Ovary (tissue), 9 donors: ENCODE measurements around the gene POLN. TPM values are rescaled to one million over a fixed set of nuclear protein-coding genes. Genes with fewer than 3 reads are reported as not detected.
"Not testable (repeated sequence)": the region's sequence is repeated elsewhere in the genome, so short reads cannot be mapped to it uniquely, and the experiment has no call there.

Experiments
- DNase-seq, 5 donors: peaks; one replicate each; pipeline ENCODE4 v3.0.0-alpha.2; 2019 to 2020
- H3K27ac ChIP-seq, 2 donors: fragments of 200-600 bp; one replicate each; pipeline versions ENCODE4 v1.5.1 to v1.8.0; 2019 to 2022
- H3K27me3 ChIP-seq: fragments of 200-600 bp; one replicate; pipeline ENCODE4 v1.8.0; 2022
- H3K36me3 ChIP-seq: fragments of 200-600 bp; sonication (generic); one replicate; pipeline ENCODE4 v1.5.1; 2019
- H3K4me1 ChIP-seq: one replicate; pipeline ENCODE4 v1.8.1; 2013; ENCODE audit warnings: mild to moderate bottlenecking, moderate library complexity; ENCODE audit not compliant: insufficient read depth
- H3K4me3 ChIP-seq: fragments of 200-600 bp; sonication (generic); one replicate; pipeline ENCODE4 v1.5.1; 2017
- H3K9me3 ChIP-seq, 2 donors: fragments of 200-600 bp in 1 of 2; sonication (generic) in 1 of 2; one replicate each; pipeline versions ENCODE4 v1.5.1 to v1.8.1; 2013 to 2019; ENCODE audit warnings: mild to moderate bottlenecking in 1 of 2, moderate library complexity in 1 of 2
- EP300 ChIP-seq: sonication (generic); formaldehyde crosslinking; IDR thresholded peaks from one replicate; pipeline ENCODE4 v1.6.1; 2017; ENCODE audit warnings: antibody characterized with exemption
- POLR2A ChIP-seq: fragments of 450-650 bp; IDR thresholded peaks from one replicate; pipeline ENCODE4 v1.6.1; 2017; ENCODE audit warnings: antibody characterized with exemption, mild to moderate bottlenecking, moderate library complexity
- WGBS, 3 donors: extraction: QIAGEN DNeasy Blood & Tissue Kit in 1 of 3; methylation state at CpG; one replicate each; pipeline versions ENCODE4 v1.1.5 to v1.1.7; 2013 to 2017; 5-methylcytosine and 5-hydroxymethylcytosine counted together
- intact Hi-C, 4 donors: fragments of 100-400 bp; cut with DNase I; formaldehyde crosslinking; loops; one replicate each; pipeline versions ENCODE4 v1.11.0 to v1.15.1; 2022 to 2023
- polyA plus RNA-seq, 2 donors: library from polyadenylated mRNA; stranded (reverse); fragments of 200-250 nt in 1 of 2; fragments of 350-450 nt in 1 of 2; fragmentation: Illumina TruSeq in 1 of 2; extraction: RNeasy Lipid Tissue Mini Kit (QIAGEN cat#74804) in 1 of 2; gene quantifications; one replicate each; pipeline ENCODE4 v1.2.3, GENCODE V29; 2013 to 2014
- total RNA-seq, 7 donors: library from RNA; depleted of rRNA in 2 of 7; stranded (reverse); fragments of >200 nt in 2 of 7; fragmentation: NEBNext Ultra II Directional in 3 of 7; extraction: Animal tissue kit (Norgen Biotek cat#: 25700) in 3 of 7; gene quantifications; one replicate each; pipeline versions ENCODE4 v1.1.0 to v1.2.4, GENCODE V29; 2016 to 2023
- TF ChIP-seq, protein P1 (sequence below), 3 donors: fragments of 450-650 bp in 2 of 3; fragments of 200-600 bp in 1 of 3; IDR thresholded peaks; one replicate each; pipeline versions ENCODE4 v1.5.1 to v1.8.0; 2016 to 2022; ENCODE audit warnings: antibody characterized with exemption in 3 of 3, mild to moderate bottlenecking in 1 of 3
- donor health status: DM: no; HTN: no; CAD: no; lungs with moderate emphysema.
- donor health status: DM: no; HTN: no; CAD: no.
- donor health status: Bipolar disorder and iron deficiency.
- donor health status: DM: yes; HTN: yes; CAD: no.
- donor health status: DM: no; HTN: no; CAD: no.
- donor health status: DM: yes; HTN: yes; CAD: no.

Gene POLN
- total and polyA plus RNA-seq, 9 donors = 0.95 to 11.4 (median 3.1) TPM

DNA sequence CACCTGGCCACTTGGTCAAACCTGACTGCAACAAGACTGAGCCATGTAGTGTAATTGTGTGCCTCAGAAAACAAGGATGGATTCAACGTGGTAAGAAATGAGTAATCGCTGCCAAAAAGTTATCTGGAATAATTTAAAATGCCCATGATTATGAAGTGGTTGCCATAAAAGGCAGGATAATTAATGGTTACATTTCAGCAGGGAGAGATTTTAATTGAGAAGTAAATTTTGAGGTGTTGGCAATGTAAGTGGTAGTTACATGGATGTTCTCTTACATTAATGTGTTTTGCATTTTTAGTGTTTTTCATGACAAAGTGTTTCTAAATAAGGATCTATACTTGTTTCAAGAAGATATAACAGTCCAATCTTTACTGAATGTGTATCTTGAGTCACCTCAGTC lies 15.7 kb downstream of the POLN start:
- Histone ChIP-seq H3K27ac (no peak overlapping the region), H3K9me3 (no peaks in the 10 kb centered on the region), H3K36me3 (peaks cover 2% of the 10 kb centered on the region), H3K4me3 (no peak overlapping the region), H3K4me1 (no peaks in the 10 kb centered on the region), H3K27me3 (no peaks in the 10 kb centered on the region)
- TF ChIP-seq, protein P1, sequence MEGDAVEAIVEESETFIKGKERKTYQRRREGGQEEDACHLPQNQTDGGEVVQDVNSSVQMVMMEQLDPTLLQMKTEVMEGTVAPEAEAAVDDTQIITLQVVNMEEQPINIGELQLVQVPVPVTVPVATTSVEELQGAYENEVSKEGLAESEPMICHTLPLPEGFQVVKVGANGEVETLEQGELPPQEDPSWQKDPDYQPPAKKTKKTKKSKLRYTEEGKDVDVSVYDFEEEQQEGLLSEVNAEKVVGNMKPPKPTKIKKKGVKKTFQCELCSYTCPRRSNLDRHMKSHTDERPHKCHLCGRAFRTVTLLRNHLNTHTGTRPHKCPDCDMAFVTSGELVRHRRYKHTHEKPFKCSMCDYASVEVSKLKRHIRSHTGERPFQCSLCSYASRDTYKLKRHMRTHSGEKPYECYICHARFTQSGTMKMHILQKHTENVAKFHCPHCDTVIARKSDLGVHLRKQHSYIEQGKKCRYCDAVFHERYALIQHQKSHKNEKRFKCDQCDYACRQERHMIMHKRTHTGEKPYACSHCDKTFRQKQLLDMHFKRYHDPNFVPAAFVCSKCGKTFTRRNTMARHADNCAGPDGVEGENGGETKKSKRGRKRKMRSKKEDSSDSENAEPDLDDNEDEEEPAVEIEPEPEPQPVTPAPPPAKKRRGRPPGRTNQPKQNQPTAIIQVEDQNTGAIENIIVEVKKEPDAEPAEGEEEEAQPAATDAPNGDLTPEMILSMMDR (IDR thresholded peaks at IDR 0.05) = no peak
- TF ChIP-seq EP300 (no peak), POLR2A (no peak)
- DNase-seq = no peak
- intact Hi-C loops = loop anchor here in 1 of 4 donors (10.0 kb wide), 1 partner anchor 239 kb away; the partner anchor contains the start of gene RNF4
- 61 to 73% (median 64%) methylated on average over 2 of the region's 2 CpGs for WGBS, 3 donors

DNA sequence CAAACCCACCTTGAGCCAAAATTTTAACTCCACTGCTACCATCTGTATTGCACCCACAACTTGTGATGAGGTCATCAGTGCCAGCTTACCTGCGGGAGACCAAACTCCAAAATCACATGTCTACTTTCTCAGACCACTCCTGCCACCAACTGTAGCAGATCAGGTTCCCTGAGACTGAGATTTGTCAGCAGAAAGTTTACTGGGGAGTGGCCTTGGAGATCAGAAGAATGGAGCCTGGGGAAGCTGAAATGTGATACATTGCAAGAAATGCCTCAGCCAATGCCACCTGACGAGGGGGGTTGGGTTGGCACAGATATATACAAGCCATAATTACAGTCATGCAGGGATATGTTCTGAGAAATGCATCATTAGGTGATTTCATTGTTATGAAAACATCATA lies 19.1 kb downstream of the POLN start:
- no peak for DNase-seq
- H3K27me3 ChIP-seq = no peaks in the 10 kb centered on the region
- no peaks in the 10 kb centered on the region for H3K9me3 ChIP-seq
- no peak overlapping the region for H3K27ac ChIP-seq
- WGBS, 3 donors = 90 to 94% (median 93%) methylated on average over 2 of the region's 2 CpGs
- H3K4me1 ChIP-seq = no peaks in the 10 kb centered on the region
- no peak overlapping the region for H3K4me3 ChIP-seq
- TF ChIP-seq, protein P1 (IDR thresholded peaks at IDR 0.05) = no peak
- TF ChIP-seq POLR2A (no peak), EP300 (no peak)
- intact Hi-C loops = loop anchor here in 1 of 4 donors (10.0 kb wide), 1 partner anchor 242 kb away; the partner anchor contains the start of gene RNF4
- H3K36me3 ChIP-seq = peaks cover 2% of the 10 kb centered on the region

DNA sequence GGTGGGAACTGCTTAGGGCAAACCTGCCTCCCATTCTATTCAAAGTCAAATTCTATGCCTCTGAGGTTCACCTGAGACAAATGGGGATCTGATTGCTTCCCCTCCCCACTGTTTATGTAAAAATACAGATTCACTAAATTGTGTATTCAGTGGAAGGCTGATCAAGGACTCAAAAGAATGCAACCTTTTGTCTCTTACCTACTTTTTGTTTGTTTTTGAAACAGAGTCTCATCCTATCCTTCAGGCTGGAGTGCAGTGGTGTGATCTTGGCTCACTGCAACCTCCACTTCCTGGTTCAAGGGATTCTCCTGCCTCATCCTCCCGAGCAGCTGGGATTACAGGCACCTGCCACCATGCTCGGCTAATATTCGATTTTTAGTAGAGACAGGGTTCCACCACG lies 20.5 kb downstream of the POLN start:
- H3K9me3 ChIP-seq, H3K27me3 ChIP-seq, H3K27ac ChIP-seq, H3K4me3 ChIP-seq, H3K36me3 ChIP-seq, H3K4me1 ChIP-seq, DNase-seq: not testable (repeated sequence)
- intact Hi-C loops = loop anchor here in 1 of 4 donors (10.0 kb wide), 1 partner anchor 243 kb away; the partner anchor contains the start of gene RNF4
- 48 to 52% (median 51%) methylated on average over 4 of the region's 4 CpGs for WGBS, 3 donors

DNA sequence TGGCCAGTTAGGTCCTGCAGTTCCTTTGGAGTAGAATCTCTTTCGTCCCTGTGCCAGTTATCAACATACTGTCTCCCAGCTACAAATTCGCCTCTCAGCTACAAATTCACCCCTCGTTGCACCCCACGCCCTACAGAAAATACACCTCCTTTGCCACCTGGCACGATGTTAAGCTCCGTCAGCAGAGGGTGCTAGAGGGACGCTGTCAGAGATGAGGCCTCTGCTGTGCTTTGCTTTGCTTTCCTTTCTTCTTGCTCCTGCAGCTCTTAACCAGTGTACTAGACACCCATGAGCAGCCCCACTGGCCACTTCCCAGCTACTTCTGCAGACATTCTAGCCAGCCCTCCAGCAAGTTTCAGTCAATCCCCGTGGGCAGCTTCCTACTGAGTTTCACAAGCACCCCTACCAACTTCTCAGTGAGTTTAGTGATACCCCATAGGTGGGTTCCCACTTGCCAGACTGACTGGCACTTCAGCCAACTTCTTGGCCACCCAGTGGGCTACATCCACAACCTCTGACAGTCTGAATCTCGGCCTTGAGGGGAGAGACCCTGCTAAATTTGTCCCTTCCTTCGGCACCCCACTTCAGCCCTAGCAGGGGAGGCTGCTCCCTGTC lies 21.8 kb downstream of the POLN start:
- 7 to 10% (median 10%) methylated on average over 10 of the region's 10 CpGs for WGBS, 3 donors
- DNase-seq = peak; percentile 63 to 79 (median 76)
- Histone ChIP-seq H3K36me3 (no peaks in the 10 kb centered on the region), H3K27me3 (no peaks in the 10 kb centered on the region), H3K9me3 (no peaks in the 10 kb centered on the region), H3K27ac (no peak overlapping the region), H3K4me1 (no peaks in the 10 kb centered on the region), H3K4me3 (no peak overlapping the region)
- intact Hi-C loops = loop anchor here in 1 of 4 donors (10.0 kb wide), 1 partner anchor 245 kb away; the partner anchor contains the start of gene RNF4
- TF ChIP-seq, protein P1 (IDR thresholded peaks at IDR 0.05) = peak; percentile 61 to 87 (median 72)
- TF ChIP-seq EP300 = no peak
- TF ChIP-seq POLR2A = no peak

DNA sequence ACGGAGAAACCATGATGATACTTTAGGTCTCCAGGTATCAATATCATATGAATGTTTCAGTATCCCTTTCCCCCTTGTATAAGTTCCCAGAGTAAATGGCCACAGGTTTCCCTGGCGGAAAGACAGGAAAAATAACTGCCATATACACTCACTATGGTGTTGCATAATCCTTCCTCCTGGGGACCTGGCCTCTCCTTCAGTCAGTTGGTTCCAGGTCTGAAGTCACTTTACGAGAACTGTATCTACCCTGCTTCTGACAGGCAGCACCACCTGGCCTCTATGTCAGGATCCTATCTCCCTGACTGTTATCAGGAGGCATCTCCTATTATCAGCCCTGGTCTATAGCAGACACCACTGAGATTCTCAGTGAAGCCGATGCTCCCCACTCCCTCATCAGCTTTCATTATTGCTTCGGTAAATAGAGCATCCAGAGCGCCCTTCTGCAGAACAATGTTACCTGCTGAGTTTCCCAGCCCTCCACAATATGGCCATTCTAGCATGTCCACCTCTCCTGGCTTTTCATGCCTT lies 22.6 kb downstream of the POLN start:
- no peak overlapping the region for H3K27ac ChIP-seq
- TF ChIP-seq, protein P1 (IDR thresholded peaks at IDR 0.05) = no peak
- TF ChIP-seq POLR2A = no peak
- no peak for TF ChIP-seq EP300
- intact Hi-C loops = loop anchor here in 2 of 4 donors (5.0 to 10.0 kb wide), 3 partner anchors 223 to 243 kb away; no protein-coding TSS in a partner anchor

More for the DNA sequence above, 22.6 kb downstream of the POLN start:
- Histone ChIP-seq H3K4me3 (no peak overlapping the region), H3K4me1 (no peaks in the 10 kb centered on the region), H3K27me3 (no peaks in the 10 kb centered on the region), H3K9me3 (no peaks in the 10 kb centered on the region), H3K36me3 (no peaks in the 10 kb centered on the region)
- WGBS, 3 donors = 89 to 91% (median 90%) methylated on average over 6 of the region's 6 CpGs
- DNase-seq = no peak
